IPS-18c (cell line): Measurements from ENCODE around the gene BLTP3A.
"Not testable (repeated sequence)": the region's sequence is repeated elsewhere in the genome, so short reads cannot be mapped to it uniquely, and the experiment has no call there.

Experiments
- H3K4me3 ChIP-seq: 2 replicates; pipeline ENCODE4 v1.7.0; 2013; ENCODE audit warnings: low read depth, mild to moderate bottlenecking, low read length, moderate library complexity; ENCODE audit not compliant: insufficient read depth
- H3K9me3 ChIP-seq: one replicate; pipeline ENCODE4 v1.6.1; 2013; ENCODE audit warnings: mild to moderate bottlenecking, low read length, moderate library complexity; ENCODE audit not compliant: control insufficient read depth, insufficient read depth

Gene BLTP3A

DNA sequence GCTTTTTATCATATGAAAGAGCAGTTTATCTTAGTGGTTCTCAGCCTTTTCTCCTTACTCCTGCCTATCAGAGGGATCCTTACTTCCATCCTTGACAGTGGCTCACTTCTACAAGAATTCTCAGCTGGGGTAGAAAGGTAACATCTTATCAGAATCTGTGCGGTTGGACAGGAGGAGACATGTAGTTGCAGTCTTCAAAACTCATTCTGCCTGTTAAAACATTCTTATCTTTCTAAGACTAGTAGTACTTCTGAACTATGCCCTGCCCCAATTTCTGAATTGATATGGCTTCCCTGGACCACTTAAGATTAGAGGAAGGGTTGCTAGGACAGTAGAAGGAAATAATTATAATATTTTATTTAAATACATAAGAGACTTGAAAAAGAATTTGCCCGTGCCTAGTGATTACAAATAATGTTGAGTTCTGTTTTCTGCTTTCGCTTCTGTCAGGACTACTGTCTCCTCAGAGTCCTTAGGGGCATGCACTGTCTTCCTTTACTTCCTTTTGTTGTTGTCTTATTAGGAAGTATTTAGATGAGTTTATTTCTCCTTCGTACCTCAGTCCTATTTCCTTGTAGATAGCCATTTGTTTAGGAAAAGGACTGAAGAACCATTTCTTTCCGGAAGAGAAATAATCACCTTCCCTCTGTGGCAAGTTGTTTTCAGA is 24.9 kb downstream of the BLTP3A start:
- H3K9me3 ChIP-seq = no peaks in the 10 kb centered on the region
- H3K4me3 ChIP-seq = no peak overlapping the region

DNA sequence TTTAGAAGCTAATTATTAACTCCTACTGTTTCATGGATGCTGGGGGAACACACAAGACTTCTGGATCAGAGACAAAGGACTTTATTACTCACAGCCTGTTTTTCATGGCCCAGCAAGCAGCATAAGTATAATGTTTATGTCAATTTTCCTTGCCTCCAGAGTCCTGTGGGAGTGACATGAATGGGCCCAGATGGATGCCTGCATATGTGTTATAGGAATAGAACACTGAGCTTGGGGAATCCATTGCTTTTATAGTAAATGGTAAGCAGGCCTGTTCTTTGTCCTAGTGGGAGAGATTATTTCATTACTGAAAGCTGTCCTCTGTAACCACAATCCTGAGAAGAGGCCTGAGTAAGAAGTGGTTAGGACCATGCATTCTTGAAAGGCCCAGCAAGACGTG is 25.6 kb downstream of the BLTP3A start:
- no peak overlapping the region for H3K4me3 ChIP-seq
- no peaks in the 10 kb centered on the region for H3K9me3 ChIP-seq

DNA sequence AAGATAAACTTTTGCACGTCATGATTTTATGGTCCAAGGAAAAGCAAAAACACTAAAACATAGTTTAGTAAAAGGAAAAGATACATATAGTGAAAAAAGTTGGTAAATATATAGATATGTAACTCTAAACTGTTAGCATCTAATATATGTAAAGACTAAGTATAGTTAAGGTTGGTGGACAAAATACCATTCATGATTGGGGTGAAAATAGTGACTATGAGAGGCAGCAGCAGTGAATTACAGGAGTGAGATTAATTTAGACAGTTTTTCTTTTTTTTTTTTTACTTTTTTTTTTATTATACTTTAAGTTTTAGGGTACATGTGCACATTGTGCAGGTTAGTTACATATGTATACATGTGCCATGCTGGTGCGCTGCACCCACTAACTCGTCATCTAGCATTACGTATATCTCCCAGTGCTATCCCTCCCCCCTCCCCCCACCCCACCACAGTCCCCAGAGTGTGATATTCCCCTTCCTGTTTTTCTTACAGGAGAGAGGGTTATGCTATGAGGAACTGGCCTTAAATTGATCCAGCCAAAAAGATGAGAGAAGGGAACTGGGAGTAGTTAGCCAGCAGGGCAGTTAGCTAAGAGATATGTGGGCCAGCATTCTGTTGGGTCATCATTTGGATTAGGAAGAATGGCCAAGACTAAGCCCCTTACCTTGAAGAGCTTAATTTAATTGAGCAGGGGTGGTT is 27.1 kb downstream of the BLTP3A start:
- H3K9me3 ChIP-seq, H3K4me3 ChIP-seq: not testable (repeated sequence)

DNA sequence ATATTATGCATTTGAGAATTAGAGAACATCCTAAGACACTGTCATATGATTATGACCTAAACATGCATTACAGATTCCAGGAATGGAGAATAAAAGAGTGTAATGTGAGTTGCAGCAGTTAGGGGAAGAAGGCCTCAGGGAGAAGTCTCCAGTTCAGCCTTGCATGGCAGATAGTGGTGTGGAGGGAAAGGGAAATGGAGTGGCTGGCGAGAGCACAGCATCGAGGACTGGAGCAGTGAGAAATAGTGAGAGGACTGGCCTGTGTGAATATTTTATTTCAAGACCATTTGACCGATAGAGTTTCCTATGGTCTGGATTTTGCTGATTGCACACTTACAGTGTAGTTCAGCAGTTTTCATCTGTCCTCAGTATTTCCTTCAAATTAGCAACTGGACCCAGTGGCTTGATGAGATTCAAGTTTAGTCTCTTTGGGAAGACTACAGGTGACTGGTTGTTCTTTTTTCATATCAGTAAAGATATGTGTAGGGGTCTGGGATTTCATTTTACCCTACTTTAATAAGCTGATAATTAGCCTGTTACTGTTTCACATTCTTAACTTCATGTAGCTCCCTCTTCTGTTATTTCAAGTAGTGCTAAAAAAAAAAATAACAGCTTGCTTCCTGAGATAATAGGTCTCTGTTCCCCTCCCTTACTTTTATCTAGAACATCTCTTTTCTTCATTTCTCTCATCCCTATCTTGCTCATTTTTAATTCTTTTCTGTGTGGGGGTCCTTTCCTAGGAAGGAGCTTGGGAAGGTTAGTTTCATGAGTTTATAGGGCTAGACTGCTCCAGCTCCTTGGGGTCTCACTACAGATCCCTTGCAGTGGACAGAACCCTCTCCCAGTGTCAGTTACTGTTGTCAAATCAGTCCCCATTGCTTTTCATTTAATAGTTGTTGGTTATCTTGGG is 27.9 kb downstream of the BLTP3A start:
- Histone ChIP-seq H3K9me3 (no peaks in the 10 kb centered on the region), H3K4me3 (no peak overlapping the region)

DNA sequence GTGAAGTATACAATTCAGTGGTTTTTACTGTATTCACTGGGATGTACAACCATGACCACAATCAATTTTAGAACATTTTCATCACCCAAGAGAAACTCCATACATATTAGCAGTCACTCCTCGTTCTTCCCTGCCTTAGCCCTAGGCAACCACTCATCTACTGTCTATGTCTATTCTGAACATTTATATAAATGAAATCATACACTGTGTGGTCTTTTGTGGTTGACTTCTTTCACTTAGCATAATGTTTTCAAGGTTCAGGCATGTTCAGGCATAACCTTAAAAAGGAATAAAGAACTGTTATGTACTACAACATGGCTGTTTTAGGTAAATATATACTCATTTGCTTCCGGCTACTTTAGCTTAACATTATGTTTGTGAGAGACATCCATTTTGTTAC is 37.3 kb downstream of the BLTP3A start:
- H3K9me3 ChIP-seq = no peaks in the 10 kb centered on the region
- H3K4me3 ChIP-seq = no peak overlapping the region

DNA sequence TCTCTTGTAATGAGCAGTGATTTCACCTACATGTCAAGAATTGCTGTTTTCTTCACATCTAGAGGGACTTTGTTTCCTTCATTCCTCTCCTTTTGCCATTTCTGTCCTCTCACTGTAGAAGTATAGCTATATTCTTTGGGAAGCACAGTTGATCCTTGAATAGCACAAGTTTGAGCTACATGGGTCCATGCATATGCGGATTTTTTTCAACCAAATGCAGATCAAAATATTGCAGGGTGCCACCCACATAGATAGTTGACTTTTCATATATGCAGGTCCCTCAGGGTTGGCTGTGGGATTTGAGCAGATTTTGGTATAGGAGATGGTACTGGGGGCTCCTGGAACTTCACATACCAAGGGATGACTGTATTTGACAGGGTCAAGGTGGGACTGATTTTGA is 41.1 kb downstream of the BLTP3A start:
- Histone ChIP-seq H3K4me3 (no peak overlapping the region), H3K9me3 (no peaks in the 10 kb centered on the region)

DNA sequence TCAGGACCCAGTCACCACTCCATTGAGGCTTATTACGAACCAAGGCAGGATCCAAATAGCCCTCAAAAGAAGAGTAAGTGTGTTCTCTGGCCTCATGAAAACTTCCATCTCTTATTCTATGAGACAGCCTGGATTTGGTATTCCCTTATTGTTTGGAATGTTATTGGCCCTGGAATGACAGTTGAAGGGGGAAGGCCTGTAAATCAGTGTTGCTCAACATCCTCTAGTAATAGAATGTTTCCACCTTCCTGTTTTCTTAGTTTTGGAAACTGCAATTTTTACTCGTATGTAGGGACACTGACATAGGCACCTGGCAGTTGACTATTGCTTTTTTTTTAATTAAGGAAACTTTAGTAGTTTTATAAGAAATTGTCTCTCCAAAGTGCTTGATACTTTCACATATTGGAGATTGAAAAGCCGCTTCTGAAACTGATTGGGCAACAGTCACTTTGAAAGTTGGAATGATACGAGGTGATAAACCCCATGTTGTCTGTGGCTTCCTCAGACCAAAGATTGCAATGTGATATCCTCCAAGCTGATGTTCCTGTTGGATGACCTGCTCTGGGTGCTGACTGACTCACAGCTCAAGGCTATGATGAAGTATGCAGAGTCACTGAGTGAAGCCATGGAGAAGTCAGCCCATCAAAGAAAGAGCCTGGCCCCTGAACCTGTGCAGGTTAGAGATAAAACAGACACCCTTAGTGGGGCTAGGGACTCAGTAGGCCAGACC is 43.1 kb downstream of the BLTP3A start:
- Histone ChIP-seq H3K9me3 (no peaks in the 10 kb centered on the region), H3K4me3 (no peak overlapping the region)

DNA sequence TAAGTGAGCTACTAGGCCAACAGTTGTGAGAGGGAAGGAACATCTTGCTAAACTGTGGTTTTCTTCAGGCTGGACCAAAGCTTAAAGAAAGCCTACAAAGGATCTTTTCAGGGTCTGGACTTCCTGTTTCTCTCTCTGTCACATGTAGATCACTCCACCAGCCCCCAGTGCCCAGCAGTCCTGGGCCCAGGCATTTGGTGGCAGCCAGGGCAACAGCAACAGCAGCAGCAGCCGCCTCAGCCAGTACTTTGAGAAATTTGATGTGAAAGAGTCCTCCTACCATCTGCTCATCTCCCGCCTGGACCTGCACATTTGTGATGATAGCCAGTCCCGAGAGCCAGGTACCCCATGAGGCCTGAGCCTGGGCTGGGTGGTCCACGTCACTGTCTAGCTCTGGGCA is 44.1 kb downstream of the BLTP3A start:
- Histone ChIP-seq H3K9me3 (no peaks in the 10 kb centered on the region), H3K4me3 (no peak overlapping the region)

DNA sequence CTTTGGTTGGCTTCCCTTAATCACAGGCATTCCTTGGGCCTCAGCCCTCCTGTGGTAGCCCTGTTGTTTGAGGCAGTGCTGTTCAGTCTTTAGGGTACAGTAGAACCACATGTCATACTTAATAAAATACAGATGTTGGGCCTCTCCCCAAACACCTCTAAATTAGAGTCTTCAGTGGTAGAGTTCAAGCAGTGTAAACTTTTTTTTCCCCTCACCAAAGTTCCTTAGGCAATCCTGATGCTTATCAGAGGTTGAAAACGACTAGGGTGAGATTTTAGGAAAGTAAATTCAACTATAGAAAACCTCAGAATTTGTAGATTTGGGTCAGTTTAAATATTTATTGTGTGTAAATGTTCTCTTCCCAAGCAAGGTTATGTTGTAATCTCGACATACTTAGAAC is 44.6 kb downstream of the BLTP3A start:
- Histone ChIP-seq H3K9me3 (no peaks in the 10 kb centered on the region), H3K4me3 (no peak overlapping the region)

DNA sequence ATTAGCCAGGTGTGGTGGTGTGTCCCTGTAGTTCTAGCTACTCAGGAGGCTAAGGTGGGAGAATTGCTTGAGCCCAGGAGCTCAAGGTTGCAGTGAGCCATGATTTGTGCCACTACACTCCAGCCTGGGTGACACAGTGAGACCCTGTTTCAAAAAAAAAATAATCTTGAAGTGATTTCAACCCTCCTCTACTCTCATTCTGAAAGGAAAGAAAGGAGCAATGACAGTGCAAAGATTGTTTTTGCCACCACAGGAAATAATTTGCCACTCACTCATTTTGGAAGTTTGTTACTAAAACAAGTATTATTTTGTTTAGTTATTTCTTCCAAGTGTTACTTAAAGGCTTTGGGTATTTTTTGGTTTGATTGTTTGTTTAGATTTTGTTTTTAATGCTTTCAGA is 45.6 kb downstream of the BLTP3A start:
- no peak overlapping the region for H3K4me3 ChIP-seq
- H3K9me3 ChIP-seq = no peaks in the 10 kb centered on the region

DNA sequence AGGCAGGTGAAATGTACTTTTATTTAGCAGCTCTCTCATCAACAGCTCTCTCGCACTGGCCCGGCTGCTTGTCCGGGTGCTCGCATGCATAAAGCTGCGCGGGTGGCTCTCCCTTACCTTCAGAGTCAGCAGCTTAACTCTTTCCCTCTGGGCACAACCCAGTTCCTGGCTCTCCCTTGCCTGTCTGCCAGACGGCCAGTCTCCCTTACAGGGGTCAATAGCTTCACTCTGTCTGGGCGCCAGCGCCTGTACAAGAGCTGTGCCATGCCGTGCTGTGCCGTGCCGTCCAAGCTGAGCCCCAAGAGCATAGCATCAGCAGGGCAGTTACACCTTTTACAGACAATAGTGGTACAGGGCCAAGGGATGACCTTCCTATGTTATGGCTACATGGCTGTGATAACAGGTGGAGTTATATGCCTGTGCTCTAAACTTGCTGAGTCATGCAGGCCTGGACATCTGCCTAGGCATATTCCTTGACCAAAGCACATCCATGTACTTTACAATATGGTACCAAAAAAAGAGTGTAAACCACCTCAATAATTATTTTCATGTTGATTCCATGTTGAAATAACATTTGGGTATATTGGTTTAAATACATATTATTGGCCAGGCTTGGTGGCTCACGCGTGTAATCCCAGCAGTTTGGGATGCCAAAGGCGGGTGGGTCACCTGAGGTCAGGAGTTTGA is 47.9 kb downstream of the BLTP3A start:
- no peaks in the 10 kb centered on the region for H3K9me3 ChIP-seq
- H3K4me3 ChIP-seq = no peak overlapping the region
